Natural killer cell (primary cell): Measurements from ENCODE around the gene LNPK. TPM values are rescaled to one million over a fixed set of nuclear protein-coding genes. Genes with fewer than 3 reads are reported as not detected.

Experiments used
- ATAC-seq, 3 donors: fragments of 150-1000 bp in 2 of 3; fragments of 200-7000 bp in 1 of 3; cut with Tn5 transposase; 1 replicate in 1 of 3; 2 replicates in 2 of 3; pipeline ENCODE4 v1.10.0; 2021; ENCODE audit warnings: mild to moderate bottlenecking in 2 of 3, moderate library complexity in 2 of 3
- DNase-seq, 2 donors: peaks; one replicate each; pipeline versions ENCODE4 v3.0.0 to v3.0.0-alpha.2; 2013 to 2021; ENCODE audit warnings: mixed read lengths in 1 of 2
- H3K27ac ChIP-seq: one replicate; pipeline ENCODE4 v1.5.1; 2013; ENCODE audit warnings: mild to moderate bottlenecking, low read length
- H3K27me3 ChIP-seq: one replicate; pipeline ENCODE4 v1.6.1; 2013; ENCODE audit warnings: low read length; ENCODE audit not compliant: control insufficient read depth, insufficient read depth
- H3K36me3 ChIP-seq: one replicate; pipeline ENCODE4 v1.6.1; 2013; ENCODE audit warnings: low read length; ENCODE audit not compliant: control insufficient read depth, insufficient read depth
- H3K4me1 ChIP-seq: one replicate; pipeline ENCODE4 v1.6.1; 2013; ENCODE audit warnings: low read length; ENCODE audit not compliant: control insufficient read depth, insufficient read depth
- H3K4me3 ChIP-seq: one replicate; pipeline ENCODE4 v1.5.1; 2013; ENCODE audit warnings: low read length
- H3K9me3 ChIP-seq: one replicate; pipeline ENCODE4 v1.6.1; 2013; ENCODE audit warnings: low read length; ENCODE audit not compliant: control insufficient read depth, insufficient read depth
- H3K27ac Mint-ChIP-seq, 2 donors: one replicate each; pipeline ENCODE4 v1.8.0; 2022; ENCODE audit warnings: mild to moderate bottlenecking in 2 of 2, mixed read lengths in 2 of 2, moderate library complexity in 1 of 2
- H3K27me3 Mint-ChIP-seq, 2 donors: one replicate each; pipeline ENCODE4 v1.8.0; 2022; ENCODE audit warnings: low read depth in 2 of 2, mixed read lengths in 2 of 2
- H3K36me3 Mint-ChIP-seq: one replicate; pipeline ENCODE4 v1.8.0; 2022; ENCODE audit warnings: mixed read lengths
- H3K4me1 Mint-ChIP-seq, 2 donors: one replicate each; pipeline ENCODE4 v1.8.0; 2022; ENCODE audit warnings: mixed read lengths in 2 of 2
- H3K4me3 Mint-ChIP-seq: one replicate; pipeline ENCODE4 v1.8.0; 2022; ENCODE audit warnings: mild to moderate bottlenecking, moderate library complexity, mixed read lengths
- H3K9me3 Mint-ChIP-seq, 2 donors: one replicate each; pipeline ENCODE4 v1.8.0; 2022; ENCODE audit warnings: mixed read lengths in 2 of 2
- WGBS: methylation state at CpG from one replicate; pipeline ENCODE4 v1.1.7; 2013; ENCODE audit warnings: missing lambda C conversion rate; ENCODE audit not compliant: insufficient coverage; 5-methylcytosine and 5-hydroxymethylcytosine counted together
- intact Hi-C: fragments of 100-400 bp; cut with micrococcal nuclease; formaldehyde crosslinking; loops from one replicate; pipeline ENCODE4 v1.14.2; 2022
- total RNA-seq, 4 donors: library from RNA; stranded (reverse); fragments of 120-200 nt in 1 of 4; gene quantifications; one replicate each; pipeline versions ENCODE4 v1.2.3 to v1.2.4, GENCODE V29; 2013 to 2022
- TF ChIP-seq, protein P1 (sequence below): fragments of 200-600 bp; IDR thresholded peaks from one replicate; pipeline ENCODE4 v1.8.0; 2022; ENCODE audit warnings: antibody characterized with exemption

LNPK gene, protein sequence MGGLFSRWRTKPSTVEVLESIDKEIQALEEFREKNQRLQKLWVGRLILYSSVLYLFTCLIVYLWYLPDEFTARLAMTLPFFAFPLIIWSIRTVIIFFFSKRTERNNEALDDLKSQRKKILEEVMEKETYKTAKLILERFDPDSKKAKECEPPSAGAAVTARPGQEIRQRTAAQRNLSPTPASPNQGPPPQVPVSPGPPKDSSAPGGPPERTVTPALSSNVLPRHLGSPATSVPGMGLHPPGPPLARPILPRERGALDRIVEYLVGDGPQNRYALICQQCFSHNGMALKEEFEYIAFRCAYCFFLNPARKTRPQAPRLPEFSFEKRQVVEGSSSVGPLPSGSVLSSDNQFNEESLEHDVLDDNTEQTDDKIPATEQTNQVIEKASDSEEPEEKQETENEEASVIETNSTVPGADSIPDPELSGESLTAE
- 10 to 100 TPM; 23.9 to 29.9 (median 29.1) TPM for total RNA-seq
- 31.7 TPM for total RNA-seq (2013)

DNA sequence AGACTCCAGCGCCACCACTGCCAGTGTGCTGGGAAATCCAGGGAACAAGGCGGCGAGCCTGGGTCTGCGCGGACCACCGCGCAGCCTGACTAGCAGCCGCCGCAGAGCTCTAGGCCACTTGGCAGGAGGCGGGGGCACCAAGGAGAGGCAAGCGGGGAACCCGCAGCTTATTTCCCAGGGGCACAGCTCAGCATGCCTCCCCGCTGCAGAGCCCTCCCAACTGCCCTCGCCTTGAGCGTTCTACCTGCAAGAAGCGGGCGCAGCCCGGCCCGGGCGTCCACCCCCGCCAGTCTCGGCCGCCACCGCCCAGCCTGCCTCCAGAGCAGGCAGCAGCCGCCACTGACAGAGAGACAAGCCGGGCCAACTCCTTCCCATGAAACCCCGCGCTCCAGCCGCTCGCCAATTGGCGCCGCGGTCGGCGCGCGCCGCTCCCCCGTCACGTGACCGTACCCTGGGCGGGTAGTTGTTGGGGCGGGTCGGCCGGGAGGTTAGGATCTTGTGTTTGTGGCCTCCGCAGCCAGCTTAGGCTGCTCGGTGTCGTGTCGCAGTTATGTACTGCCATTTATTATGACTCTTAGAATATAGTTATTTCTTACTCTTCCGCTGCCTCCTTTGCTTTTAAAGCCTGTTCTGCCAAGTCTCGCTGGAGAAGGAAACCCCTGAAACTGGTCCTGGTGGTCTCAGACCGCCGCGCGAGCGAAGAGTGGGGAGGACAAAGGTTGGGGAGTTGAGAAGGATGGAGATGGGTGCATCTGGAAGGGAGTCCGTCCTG lies at the start of gene LNPK:
TSS of gene LNPK (minus strand) at position 352 of the 772 bp plus-strand sequence. CDS start 6,683 bp downstream, outside the sequence.
- H3K27ac Mint-ChIP-seq: peak within 1 kb of the TSS; percentile 85 to 89
- WGBS: under 1% methylated on average over 57 of the region's 57 CpGs
- H3K4me3 ChIP-seq: peak within 1 kb of the TSS; percentile 64
- TF ChIP-seq, protein P1, sequence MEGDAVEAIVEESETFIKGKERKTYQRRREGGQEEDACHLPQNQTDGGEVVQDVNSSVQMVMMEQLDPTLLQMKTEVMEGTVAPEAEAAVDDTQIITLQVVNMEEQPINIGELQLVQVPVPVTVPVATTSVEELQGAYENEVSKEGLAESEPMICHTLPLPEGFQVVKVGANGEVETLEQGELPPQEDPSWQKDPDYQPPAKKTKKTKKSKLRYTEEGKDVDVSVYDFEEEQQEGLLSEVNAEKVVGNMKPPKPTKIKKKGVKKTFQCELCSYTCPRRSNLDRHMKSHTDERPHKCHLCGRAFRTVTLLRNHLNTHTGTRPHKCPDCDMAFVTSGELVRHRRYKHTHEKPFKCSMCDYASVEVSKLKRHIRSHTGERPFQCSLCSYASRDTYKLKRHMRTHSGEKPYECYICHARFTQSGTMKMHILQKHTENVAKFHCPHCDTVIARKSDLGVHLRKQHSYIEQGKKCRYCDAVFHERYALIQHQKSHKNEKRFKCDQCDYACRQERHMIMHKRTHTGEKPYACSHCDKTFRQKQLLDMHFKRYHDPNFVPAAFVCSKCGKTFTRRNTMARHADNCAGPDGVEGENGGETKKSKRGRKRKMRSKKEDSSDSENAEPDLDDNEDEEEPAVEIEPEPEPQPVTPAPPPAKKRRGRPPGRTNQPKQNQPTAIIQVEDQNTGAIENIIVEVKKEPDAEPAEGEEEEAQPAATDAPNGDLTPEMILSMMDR: no peak
- no peaks in the 10 kb centered on the region for H3K9me3 Mint-ChIP-seq
- no peaks in the 10 kb centered on the region for H3K36me3 ChIP-seq
- H3K27ac ChIP-seq: peak within 1 kb of the TSS; percentile 77
- H3K4me1 ChIP-seq: peaks cover 12% of the 10 kb centered on the region
- peak within 1 kb of the TSS; percentile 92 for H3K4me3 Mint-ChIP-seq
- peaks cover 8 to 11% of the 10 kb centered on the region in 2 donors for H3K27me3 Mint-ChIP-seq
- H3K36me3 Mint-ChIP-seq: no peaks in the 10 kb centered on the region
- ATAC-seq (peak; percentile 90 to 94 (median 93)), DNase-seq (peak; percentile 87 to 93)
- H3K27me3 ChIP-seq: no peaks in the 10 kb centered on the region
- intact Hi-C loops: no loop called here
- peaks cover 16 to 24% of the 10 kb centered on the region in 2 donors for H3K4me1 Mint-ChIP-seq
- H3K9me3 ChIP-seq: no peaks in the 10 kb centered on the region

DNA sequence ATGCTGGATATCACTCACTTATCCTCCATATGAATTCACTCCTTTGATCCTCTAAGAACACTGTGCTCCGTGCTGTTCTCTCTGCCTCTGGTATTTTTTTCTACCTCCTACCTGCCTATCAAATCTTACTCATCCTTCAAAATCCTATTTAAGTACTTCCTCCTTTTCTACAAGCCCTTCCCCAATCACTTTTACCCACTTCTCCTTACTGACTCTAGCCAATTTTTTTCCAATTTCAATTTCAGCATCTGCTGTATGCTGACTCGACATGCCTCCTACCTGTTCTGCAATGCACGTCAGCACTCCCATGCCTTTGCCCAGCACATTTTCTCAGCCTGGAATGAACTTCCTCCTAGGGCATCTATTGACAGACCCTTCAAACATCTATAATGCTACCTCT lies 37.3 kb upstream of the LNPK start:
- no peak for ATAC-seq
- no peak overlapping the region for H3K27ac Mint-ChIP-seq
- TF ChIP-seq, protein P1: no peak
- no peak for DNase-seq
- peaks cover 5% of the 10 kb centered on the region for H3K27me3 ChIP-seq
- no peaks in the 10 kb centered on the region for H3K4me1 ChIP-seq
- no peak overlapping the region for H3K4me3 ChIP-seq
- H3K27me3 Mint-ChIP-seq: peaks cover 16 to 42% of the 10 kb centered on the region in 2 donors
- no peak overlapping the region for H3K4me3 Mint-ChIP-seq
- intact Hi-C loops: no loop called here
- 36% methylated on average over 3 of the region's 3 CpGs for WGBS
- H3K27ac ChIP-seq: no peak overlapping the region
- no peaks in the 10 kb centered on the region for H3K9me3 Mint-ChIP-seq
- no peaks in the 10 kb centered on the region for H3K36me3 Mint-ChIP-seq
- H3K4me1 Mint-ChIP-seq: no peaks in the 10 kb centered on the region
- H3K36me3 ChIP-seq: no peaks in the 10 kb centered on the region
- H3K9me3 ChIP-seq: no peaks in the 10 kb centered on the region

DNA sequence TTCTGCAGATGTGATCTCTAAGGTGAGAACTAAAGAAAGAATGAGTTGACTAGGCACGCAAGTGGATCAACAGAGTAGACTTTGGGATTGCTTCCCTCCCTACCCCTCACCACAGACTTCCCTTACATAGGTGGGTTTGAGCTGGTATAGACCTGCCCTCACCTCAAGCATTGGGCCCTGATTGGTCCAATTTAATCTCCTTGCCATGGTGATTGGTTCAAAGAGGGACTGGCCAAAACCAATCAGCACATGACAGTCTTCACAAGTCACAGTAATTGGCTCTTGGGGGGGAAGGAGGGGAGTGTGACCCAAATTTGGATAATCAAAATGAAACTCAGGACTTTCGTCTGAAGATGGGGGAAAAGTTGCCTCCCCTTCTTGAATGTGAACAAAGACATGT lies 36.6 kb upstream of the LNPK start:
- Mint-ChIP-seq H3K27ac (no peak overlapping the region), H3K4me1 (no peaks in the 10 kb centered on the region), H3K9me3 (no peaks in the 10 kb centered on the region), H3K27me3 (peaks cover 16 to 45% of the 10 kb centered on the region in 2 donors), H3K36me3 (no peaks in the 10 kb centered on the region), H3K4me3 (no peak overlapping the region)
- H3K9me3 ChIP-seq: no peaks in the 10 kb centered on the region
- DNase-seq: no peak
- H3K27ac ChIP-seq: no peak overlapping the region
- intact Hi-C loops: no loop called here
- H3K27me3 ChIP-seq: peaks cover 5% of the 10 kb centered on the region
- ATAC-seq: no peak
- no peaks in the 10 kb centered on the region for H3K4me1 ChIP-seq
- 73% methylated on average over 1 of the region's 2 CpGs for WGBS
- TF ChIP-seq, protein P1: no peak
- no peak overlapping the region for H3K4me3 ChIP-seq
- H3K36me3 ChIP-seq: no peaks in the 10 kb centered on the region
